Posterior cingulate gyrus (tissue), 11 donors: ENCODE data around the gene DAAM2.

Experiments
- DNase-seq, 10 donors: peaks; one replicate each; pipeline versions ENCODE4 v3.0.0 to v3.0.0-alpha.2; 2020 to 2021; ENCODE audit warnings: mixed read lengths in 3 of 10
- intact Hi-C: fragments of 100-400 bp; cut with DNase I; formaldehyde crosslinking; loops from one replicate; pipeline ENCODE4 v1.15.1; 2023

DAAM2 gene

DNA sequence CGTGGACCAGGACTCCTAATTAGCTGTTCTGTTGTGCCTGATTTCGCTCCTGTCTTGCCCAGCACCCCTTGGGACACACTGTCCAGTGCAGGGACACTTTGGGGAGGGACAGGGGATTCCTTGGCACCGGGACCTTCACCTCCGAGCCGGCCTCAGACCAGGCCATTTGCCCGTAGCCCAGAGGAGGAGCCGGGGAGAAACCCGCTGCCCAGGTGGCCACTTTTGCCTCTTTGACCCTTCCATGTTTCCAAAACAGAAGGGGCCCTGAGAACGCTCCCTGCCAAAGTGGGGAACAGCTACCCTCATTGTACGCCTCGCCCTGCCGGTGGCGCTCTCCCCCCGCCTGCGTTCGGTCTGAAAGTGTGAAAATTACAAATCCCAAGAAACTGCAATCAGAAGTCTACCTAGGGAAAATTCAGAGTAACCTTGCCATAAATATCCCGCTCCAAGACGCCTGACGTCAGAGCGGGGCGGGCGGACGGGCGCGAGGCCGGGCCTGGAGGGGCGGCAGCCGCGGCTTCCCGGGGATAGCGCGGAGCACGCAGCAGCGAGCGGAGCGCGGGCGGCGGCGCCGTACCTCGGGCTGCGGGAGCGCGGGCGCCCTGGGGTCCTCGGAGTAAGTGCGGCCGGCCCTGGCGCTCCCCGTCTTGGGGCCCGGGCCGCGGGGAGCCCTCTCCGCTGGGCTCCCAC lies at the start of gene DAAM2:
Gene DAAM2 (plus strand): TSS at position 527 of the 690 bp plus-strand sequence. CDS start 63,927 bp downstream, outside the sequence.
- DNase-seq: peak in 7 of 10 donors; percentile 39 to 95 (median 74)
- intact Hi-C loops: loop anchor here (5.0 to 10.0 kb wide), 3 partner anchors 100 to 417 kb away; no protein-coding TSS in a partner anchor

DNA sequence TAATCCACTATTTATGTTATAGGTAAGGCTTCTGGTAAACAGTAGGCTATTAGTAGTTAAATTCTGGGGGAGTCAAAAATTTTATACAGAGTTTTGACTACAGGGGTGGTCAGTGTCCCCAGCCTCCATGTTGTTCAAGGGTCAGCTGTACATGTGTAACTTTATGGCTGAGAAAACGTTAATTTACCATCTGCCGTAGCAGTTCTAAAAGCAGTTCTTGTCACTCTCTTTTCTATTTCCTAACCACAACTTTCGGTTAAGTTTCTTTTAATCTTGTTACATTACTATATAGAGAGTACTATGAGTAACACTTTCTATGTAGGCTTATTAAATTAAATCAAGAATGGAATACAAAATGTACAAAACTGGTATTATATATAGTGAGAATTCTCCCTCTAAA lies 45.4 kb upstream of the DAAM2 start:
- intact Hi-C loops: no loop called here
- DNase-seq: no peak

DNA sequence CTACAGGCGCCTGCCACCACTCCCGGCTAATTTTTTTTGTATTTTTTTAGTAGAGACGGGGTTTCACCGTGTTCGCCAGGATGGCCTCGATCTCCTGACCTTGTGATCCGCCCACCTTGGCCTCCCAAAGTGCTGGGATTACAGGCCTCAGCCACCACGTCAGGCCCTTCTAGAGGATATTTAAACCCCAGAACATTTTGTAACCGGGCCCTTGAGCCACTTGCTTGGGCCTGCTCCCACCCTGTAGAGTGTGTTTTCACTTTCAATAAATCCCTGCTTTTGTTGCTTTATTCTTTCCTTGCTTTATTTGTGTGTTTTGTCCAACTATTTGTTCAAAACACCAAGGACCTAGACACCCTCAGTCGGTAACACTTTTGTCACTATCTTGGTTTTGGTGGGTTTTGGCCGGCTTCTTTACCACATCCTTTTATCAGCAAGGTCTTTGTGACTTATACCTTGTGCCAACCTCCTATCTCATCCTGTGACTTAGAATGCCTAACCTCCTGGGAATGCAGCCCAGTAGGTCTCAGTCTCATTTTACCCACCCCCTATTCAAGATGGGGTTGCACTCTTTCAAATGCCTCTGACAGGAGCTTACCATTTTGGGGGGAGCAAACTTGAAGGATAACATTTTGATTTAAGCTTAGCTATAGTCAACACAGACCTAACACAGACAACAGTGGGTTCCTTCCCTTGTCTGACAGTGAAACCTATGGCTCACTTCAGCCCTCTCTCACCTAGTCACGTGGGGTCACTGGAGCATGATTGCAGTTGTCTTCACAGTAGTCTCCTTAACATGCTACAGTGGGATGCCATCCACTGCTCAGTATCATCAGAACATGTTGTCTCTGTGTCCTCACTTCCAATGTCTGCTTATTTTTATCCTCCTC lies 39.1 kb upstream of the DAAM2 start:
- DNase-seq: no peak
- intact Hi-C loops: no loop called here

DNA sequence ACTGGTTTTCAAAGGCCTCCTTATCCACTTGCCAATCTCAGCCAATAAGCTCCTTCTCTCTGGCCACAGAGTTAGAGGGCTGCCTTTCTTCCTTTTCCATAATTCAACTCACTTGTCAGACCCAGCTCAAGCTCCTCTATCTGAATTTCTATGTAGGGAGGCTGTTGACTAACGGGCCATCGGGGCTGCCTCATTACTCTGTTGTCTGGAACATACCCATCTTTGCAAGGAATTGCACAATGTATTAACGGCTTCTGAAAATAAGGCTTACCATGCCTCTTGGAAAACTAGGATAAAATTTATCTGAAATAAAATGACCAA lies 38.5 kb upstream of the DAAM2 start:
- intact Hi-C loops: no loop called here
- no peak for DNase-seq

DNA sequence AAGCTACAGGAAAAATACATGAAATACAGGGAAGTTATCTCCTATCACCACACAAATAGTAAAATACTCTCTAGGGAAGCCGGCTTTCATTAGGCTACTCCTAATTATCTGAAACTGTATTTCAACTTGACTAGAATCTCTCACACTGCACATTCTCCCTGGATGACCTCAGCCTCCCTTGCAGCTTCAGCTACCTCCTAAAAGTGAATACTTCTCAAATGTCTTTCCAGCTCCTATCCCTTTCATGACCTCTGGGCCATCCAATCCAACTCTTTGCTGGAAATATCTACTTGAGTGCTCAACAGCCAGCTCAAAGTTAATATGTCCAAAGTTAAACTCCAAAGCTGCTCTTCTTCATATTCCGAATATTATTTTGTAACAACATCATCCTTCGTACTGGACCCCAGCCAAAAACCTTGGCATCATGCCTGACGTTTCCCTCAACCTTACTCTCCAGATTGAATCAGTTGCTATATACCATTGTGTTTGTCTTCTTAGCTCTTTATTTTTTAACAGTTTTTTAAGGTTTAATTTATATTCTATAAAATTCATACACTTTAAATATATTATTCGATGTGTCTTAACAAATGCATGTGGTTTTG lies 37.6 kb upstream of the DAAM2 start:
- DNase-seq: no peak
- intact Hi-C loops: no loop called here

DNA sequence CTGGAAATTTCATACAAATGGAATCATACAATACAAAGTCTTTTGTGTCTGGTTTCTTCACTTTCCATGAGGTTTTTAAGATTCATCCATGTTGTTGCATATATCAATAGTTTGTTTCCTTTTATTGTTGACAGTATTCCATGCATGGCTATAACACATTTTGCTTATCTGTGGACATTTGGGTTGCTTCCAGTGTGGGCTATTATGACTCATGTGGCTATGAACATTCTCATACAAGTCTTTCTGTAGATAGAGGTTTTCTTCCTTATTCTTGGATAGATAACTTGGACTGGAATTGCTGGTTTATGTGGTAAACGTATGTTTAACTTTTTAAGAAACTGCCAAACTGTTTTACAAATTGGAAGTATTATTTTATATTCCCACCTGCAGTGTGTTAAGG lies 36.9 kb upstream of the DAAM2 start:
- intact Hi-C loops: no loop called here
- no peak for DNase-seq

DNA sequence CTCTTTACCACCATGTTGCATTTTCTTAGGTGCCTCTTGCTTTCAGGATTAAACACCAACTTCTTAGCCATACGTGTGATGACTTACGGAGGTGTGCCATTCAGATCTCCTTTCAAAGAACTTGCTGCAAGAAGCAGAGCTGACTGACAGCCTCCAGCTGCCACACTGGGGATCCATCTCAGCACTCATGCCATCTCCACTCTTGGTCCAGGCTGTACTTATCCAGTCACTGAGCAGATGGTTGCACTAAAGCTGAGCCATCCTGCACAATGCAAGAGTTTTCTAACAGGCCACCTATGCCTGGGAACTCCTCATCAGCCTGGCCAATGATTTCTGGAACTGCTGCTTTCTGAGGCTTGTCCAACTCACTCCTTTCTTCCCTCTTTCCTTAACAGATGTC lies 35.6 kb upstream of the DAAM2 start:
- intact Hi-C loops: no loop called here
- no peak for DNase-seq

DNA sequence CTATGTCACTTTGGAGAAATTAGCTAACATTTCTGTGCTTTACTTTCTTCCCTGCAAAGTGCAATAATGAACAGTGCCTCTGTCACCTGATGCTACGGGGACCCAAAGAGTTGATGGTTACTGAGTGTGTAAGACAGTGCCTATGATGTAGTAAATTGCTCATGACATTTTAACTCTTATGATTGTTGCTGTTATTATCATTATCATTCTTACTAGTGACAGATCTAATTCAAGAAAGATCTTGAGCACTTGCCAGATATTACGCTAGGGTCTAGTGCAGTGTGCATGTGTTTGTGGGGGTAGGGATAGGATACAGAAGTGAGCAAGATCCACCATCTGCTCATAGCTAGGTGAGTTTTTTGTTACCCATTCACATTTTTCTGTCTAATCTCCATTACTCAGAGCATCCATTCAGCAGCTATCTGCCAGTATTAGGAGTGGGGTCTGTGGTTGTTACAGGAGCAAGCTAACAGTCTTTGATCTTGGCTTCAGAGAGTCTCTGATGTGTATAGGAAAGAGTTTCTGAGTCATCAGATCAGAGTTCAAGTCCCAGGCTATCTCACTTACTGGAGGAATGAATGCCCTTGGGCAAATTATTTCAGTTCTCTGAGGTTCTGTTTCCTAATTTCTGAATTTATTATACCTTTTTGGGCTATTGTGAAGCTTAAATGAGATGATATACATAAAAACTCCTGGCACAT lies 33.1 kb upstream of the DAAM2 start:
- intact Hi-C loops: no loop called here
- no peak for DNase-seq

DNA sequence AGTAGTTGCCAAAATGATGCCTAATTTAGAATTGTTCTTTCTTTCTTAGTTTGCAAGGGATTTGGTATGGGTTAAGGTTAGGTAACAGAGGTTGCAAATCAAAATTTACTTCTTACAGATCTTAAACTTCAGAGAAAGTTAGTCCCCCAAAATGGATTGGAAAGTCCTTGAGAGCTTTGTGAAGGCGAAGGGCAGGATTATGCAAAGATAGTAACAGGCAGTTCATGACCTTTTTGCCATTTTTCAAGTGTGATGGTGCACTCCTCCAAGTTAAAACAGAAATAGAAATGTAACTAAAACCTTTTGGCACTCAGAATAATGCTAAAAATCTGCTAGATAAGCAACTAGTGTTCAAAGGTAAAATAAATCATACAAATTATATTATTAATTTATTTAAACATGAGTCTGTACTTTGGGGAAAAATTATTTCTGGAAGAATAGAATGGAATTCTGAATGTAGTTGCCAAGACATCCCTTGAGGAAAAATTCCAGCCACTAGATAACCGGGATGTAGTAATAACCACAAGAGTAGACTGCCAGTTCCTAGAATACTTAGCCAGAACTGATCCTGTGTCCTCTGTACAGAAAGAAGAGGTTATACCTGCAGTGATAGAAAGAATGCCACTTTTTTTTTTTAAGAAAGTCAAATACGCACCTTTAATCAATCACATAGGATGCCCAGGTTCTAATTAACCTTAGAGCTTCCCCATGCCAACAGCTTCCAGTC lies 31.8 kb upstream of the DAAM2 start:
- no peak for DNase-seq
- intact Hi-C loops: no loop called here

DNA sequence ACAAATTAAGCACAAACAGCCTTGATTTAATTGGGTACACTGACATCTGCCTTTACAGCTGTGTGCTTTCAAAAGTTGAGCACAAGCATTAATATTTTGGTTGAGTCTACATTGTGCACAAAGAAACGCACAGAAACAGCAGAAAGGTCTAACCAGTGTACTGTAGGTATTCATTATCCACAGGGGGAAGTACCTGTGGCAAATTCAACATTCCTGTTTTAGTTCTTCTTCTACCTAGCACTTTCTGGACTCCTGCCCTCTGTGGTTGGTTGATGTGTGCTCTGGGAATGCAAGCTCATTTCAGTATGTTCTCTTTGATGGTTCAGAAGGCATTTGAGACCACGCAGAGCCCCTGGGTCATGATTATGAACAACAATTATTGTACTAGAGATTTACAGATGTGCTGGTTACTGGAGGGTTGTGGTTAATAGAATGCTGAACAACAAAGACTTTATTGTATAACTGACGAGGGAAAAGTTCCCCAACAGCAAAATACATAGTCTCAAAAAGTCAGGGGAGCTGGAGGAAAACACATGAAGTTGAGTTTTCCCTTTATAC lies 26.6 kb upstream of the DAAM2 start:
- no peak for DNase-seq
- intact Hi-C loops: no loop called here

DNA sequence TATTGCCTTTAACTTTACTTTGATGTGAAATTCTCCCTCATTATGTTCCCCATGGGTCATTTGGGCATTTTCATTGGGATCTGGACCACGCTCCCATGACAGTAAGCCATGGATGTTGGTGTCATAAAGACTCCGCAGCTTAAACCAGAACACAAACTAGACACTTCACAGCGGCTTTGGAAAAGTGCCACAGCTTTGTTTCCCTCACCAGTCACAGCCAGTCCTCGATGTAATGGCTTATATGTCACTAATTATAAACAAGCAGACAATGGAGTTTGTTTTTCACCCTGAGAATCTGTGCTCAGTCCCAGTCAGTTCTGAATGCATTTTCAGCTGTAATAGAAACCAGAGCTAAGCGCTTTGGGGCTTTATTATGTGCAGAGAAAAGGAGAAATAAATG lies 23.2 kb upstream of the DAAM2 start:
- DNase-seq: peak in 6 of 10 donors; percentile 15 to 93 (median 80)
- intact Hi-C loops: no loop called here

DNA sequence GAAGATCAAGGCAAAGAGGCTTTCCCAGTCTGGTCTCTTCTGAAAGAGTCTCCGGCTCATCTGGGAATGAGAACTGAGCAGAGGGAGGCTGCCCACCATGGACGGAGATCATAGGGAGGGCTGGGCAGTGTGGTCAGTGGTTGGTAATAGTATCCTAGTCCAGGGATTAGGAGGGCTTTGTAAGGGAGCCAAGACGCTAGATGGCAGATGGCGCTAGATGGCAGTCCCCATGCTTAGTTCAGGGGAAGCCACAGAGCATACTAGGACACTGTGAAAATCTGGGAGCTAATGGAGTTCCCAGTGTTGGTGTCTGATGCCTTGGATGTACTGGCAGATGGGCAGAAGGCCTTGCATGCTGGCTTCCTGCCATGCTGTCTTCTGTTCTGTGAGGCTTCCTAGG lies 21.7 kb upstream of the DAAM2 start:
- DNase-seq: peak in 6 of 10 donors; percentile 25 to 88 (median 58)
- intact Hi-C loops: loop anchor here (10.0 kb wide), 1 partner anchor 46 kb away; the partner anchor contains the start of gene KIF6

DNA sequence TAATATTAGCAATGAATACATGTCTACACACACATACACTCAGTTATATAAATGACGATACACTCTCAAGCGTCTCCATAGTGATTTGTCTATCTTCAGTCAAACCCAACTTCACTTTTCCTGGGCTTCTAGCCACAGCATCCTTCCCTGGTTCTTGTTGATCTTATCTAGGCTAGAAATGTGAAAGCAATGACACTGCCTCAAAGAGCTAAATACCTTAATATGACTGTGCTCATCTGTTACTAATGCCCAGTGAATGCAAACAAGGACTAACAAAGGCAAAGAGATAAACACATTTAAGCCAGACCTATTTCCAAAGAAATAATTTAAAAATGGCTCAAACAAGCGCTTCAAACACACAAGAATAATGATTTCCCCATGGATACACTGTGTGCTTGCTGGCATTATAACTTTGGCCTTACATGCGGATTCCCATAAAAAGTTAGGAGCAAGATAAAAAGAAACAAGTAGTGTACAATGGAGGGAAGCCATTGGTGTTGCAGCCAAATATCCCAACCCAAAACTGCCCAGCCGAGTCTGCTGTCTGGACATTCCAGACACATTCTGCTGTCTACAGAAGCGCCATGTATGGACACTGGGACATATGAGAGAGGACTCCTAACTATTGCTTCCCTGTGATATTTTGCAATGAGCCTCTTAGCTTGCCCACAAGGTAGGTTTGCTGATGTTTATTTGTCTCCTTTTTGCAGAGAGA lies 19.5 kb upstream of the DAAM2 start:
- no peak for DNase-seq
- intact Hi-C loops: loop anchor here (10.0 kb wide), 1 partner anchor 48 kb away; the partner anchor contains the start of gene KIF6

DNA sequence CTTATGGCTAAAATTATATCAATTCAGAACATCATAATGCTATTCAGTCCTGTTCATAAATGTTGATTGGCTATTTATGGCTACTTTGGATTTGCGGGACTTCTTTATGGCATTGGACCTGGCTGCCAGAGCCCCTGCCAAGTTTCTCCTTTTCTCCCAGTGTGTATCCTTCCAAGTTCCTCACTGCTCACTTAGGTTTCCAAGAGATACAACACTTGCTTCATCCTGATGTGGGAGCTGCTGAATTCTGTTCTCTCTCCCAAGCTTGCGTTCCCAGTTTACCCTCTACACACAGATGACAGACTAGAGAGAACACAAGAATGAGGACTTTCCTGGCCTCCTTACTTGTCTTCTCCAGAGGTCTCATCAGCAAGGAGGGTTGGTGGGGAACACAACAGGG lies 18.4 kb upstream of the DAAM2 start:
- no peak for DNase-seq
- intact Hi-C loops: loop anchor here (10.0 kb wide), 1 partner anchor 49 kb away; the partner anchor contains the start of gene KIF6

DNA sequence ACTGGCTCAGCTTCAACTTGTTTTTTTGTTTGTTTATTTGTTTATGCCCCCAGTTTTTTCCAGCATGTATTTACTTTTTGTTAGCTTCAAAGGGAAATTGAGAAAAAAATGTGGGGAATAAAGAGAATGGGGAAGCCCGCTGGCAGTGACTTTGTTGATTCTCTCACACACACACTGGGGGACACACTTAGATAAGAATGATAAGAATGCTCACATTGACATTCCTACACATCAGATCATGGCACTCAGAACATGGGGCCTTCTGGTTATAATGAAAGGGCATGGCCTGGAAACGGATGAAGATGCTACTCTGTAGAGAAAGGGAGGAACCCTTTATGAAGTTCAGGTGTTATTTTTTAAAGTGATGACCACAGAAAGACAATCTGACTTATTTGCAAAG lies 15.6 kb upstream of the DAAM2 start:
- no peak for DNase-seq
- intact Hi-C loops: loop anchor here (10.0 kb wide), 1 partner anchor 52 kb away; the partner anchor contains the start of gene KIF6

DNA sequence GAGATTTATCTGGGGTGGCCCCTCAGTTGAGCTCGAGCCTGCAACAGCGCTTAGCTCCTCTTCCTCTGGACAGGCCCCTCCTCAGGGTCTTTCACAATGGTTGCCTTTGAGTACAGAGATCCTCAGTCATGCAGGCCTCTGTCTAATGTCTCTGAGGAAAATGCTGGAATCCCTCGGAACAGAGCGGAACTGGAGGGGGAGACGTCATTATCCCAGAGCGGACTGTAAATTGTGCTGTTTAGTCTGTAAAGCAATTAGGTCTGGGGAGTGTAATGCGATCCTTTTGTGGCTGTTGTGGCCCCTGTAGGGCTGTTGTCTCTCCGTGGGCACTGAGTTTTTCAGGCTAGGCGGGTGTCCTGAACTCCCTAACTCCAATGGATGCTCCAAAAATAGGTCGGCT lies 15.0 kb upstream of the DAAM2 start:
- intact Hi-C loops: loop anchor here (10.0 kb wide), 1 partner anchor 52 kb away; the partner anchor contains the start of gene KIF6
- no peak for DNase-seq

DNA sequence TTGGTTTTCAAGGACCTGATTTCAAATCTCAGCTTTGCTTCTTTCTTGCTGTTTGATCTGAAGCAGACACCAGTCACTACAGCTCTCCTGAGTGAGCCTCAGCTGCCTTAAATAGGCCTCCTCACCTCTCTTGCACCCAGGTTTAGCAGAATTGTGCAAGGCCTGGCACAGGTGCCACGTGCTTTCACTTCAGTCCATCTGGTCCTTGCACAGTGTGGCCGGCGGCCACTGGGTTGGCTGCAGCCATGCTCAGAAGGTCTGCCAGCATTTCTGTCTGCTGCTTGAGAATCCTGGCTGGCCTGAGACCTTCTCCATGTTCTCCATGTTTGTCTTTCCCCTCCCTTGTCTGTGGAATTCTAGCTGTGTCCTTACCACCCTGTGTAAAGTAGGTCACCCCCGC lies 14.5 kb upstream of the DAAM2 start:
- DNase-seq: peak in 1 of 10 donors; percentile 63
- intact Hi-C loops: loop anchor here (10.0 kb wide), 1 partner anchor 53 kb away; the partner anchor contains the start of gene KIF6

DNA sequence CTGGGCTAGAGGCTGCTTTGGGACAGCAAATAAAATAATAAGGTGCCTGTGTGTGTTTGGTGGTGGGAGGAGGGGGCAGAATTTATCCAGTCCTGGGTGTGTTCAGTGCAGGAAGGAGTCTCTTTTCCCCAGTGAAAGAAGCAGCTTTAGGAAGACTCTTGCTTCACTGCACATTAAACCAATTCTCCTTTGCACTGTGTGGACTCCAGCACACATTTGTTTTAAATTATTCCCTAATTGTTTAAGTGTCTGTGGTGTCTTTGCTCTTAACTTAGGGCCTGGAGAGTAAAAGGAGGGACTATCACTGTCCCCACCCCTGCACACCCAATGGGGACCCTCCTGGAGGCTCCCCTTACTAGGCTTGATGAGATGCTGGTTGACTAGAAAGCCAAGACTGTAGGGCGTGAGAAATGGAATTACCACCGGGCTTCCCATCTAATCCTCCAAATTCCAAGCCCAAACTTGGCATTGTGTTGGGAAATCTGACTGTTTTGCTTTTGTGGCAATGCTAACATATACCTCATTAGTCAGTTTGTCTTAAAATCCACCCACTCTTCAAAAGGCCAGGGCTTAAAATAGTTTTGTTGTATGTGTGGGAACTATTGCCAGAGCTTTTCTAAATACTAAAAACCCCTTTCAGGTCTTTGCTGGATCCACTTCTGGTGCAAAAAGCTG lies 13.5 kb upstream of the DAAM2 start:
- no peak for DNase-seq
- intact Hi-C loops: loop anchor here (10.0 kb wide), 1 partner anchor 54 kb away; the partner anchor contains the start of gene KIF6
